Mucosa of gallbladder (tissue), 1 donor: ENCODE results near the gene IKZF3. TPM values are rescaled to one million over a fixed set of nuclear protein-coding genes. Genes with fewer than 3 reads are reported as not detected.
A peak's percentile ranks its signal among the peaks of the same experiment; 100 is the strongest.
"Not testable (repeated sequence)": the region's sequence is repeated elsewhere in the genome, so short reads cannot be mapped to it uniquely, and the experiment has no call there.

Experiments
- DNase-seq: peaks from one replicate; pipeline ENCODE4 v3.0.0-alpha.2; 2020; ENCODE audit warnings: low spot score
- total RNA-seq: library from RNA; stranded (reverse); gene quantifications from one replicate; pipeline ENCODE4 v1.2.1, GENCODE V29; 2021
- donor health status: DM: no; HTN: no; CAD: no.

IKZF3 gene
- 5.8 TPM for total RNA-seq

GRCh38 chr17:39863918-39864746 lies at the start of gene IKZF3:
Gene IKZF3, minus strand, starts transcription at chr17:39864312. Its CDS starts 186 bp downstream, at chr17:39864126.
- DNase-seq, result peak; percentile 42

- no peak for DNase-seq
Measured at GRCh38 chr17:39908789-39909352, 44.8 kb upstream of the IKZF3 start.

GRCh38 chr17:39904990-39905288 lies 40.8 kb upstream of the IKZF3 start:
- DNase-seq, result no peak

GRCh38 chr17:39903158-39903884 lies 39.2 kb upstream of the IKZF3 start:
- no peak for DNase-seq

- DNase-seq, result not testable (repeated sequence)
Measured at GRCh38 chr17:39902027-39902426, 37.9 kb upstream of the IKZF3 start.

GRCh38 chr17:39899215-39899614 lies 35.1 kb upstream of the IKZF3 start:
- DNase-seq, result no peak

- no peak for DNase-seq
Measured at GRCh38 chr17:39898088-39898487, 34.0 kb upstream of the IKZF3 start.

- DNase-seq, result no peak
Measured at GRCh38 chr17:39894681-39895376, 30.7 kb upstream of the IKZF3 start.

GRCh38 chr17:39889200-39889599 lies 25.1 kb upstream of the IKZF3 start:
- no peak for DNase-seq

- no peak for DNase-seq
Measured at GRCh38 chr17:39887078-39887477, 23.0 kb upstream of the IKZF3 start.

- not testable (repeated sequence) for DNase-seq
Measured at GRCh38 chr17:39886102-39886501, 22.0 kb upstream of the IKZF3 start.

- no peak for DNase-seq
Measured at GRCh38 chr17:39872751-39873150, 8.6 kb upstream of the IKZF3 start.

GRCh38 chr17:39871801-39872200 lies 7.7 kb upstream of the IKZF3 start:
- DNase-seq, result no peak

- no peak for DNase-seq
Measured at GRCh38 chr17:39870776-39871175, 6.7 kb upstream of the IKZF3 start.

- DNase-seq, result no peak
Measured at GRCh38 chr17:39868554-39868942, 4.4 kb upstream of the IKZF3 start.

GRCh38 chr17:39867880-39868553 lies 3.9 kb upstream of the IKZF3 start, which contains the start of gene ZPBP2:
Gene ZPBP2, plus strand, starts transcription at chr17:39868202. Its CDS starts 153 bp downstream, at chr17:39868355.
- no peak for DNase-seq

GRCh38 chr17:39867084-39867879 lies 3.2 kb upstream of the IKZF3 start:
- DNase-seq, result no peak

GRCh38 chr17:39866013-39866730 lies 2.1 kb upstream of the IKZF3 start:
- no peak for DNase-seq

- DNase-seq, result no peak
Measured at GRCh38 chr17:39863244-39863917, 731 bp downstream of the IKZF3 start.

GRCh38 chr17:39861235-39861634 lies 2.9 kb downstream of the IKZF3 start:
- no peak for DNase-seq
